Activated naive CD4-positive, alpha-beta T cell treated with anti-CD3 and anti-CD28 coated beads, Interleukin-2, amount 50 U/mL, for 24 hours (primary cell): Measurements from ENCODE around the gene OR2A12.

Experiments used
- H3K27ac Mint-ChIP-seq: one replicate; pipeline ENCODE4 v1.8.0; 2021; ENCODE audit warnings: mild to moderate bottlenecking, mixed read lengths
- H3K27me3 Mint-ChIP-seq: one replicate; pipeline ENCODE4 v1.8.0; 2021; ENCODE audit warnings: mixed read lengths
- H3K36me3 Mint-ChIP-seq: one replicate; pipeline ENCODE4 v1.8.0; 2021; ENCODE audit warnings: mixed read lengths
- H3K4me1 Mint-ChIP-seq: one replicate; pipeline ENCODE4 v1.8.0; 2021; ENCODE audit warnings: mixed read lengths
- H3K4me3 Mint-ChIP-seq: one replicate; pipeline ENCODE4 v1.8.0; 2021; ENCODE audit warnings: mild to moderate bottlenecking, mixed read lengths
- H3K9me3 Mint-ChIP-seq: one replicate; pipeline ENCODE4 v1.8.0; 2021; ENCODE audit warnings: mixed read lengths

Gene OR2A12

DNA sequence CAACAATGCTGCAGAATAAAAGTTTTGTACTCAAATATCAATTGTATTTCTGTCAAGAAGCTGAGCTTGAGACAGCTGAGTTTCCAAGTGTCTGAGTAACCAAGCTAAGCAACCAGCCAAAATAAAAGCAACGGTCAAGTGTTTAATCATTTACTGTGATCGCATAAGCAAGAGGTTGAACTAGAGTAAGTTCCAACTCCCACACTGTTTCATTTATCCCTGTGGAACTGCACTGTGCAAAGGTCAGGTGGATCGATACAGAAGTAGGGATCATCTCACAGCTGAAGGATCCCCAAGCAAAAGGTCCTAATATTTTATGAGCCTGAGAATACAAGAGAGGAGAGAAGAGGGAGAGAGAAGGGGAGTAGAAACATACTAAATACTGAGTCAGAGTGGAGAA is 58.3 kb downstream of the OR2A12 start:
- no peak overlapping the region for H3K27ac Mint-ChIP-seq
- peaks cover 29% of the 10 kb centered on the region for H3K9me3 Mint-ChIP-seq
- H3K4me1 Mint-ChIP-seq, result no peaks in the 10 kb centered on the region
- H3K36me3 Mint-ChIP-seq, result peaks cover 8% of the 10 kb centered on the region
- H3K27me3 Mint-ChIP-seq, result peaks cover 1% of the 10 kb centered on the region
- no peak overlapping the region for H3K4me3 Mint-ChIP-seq

DNA sequence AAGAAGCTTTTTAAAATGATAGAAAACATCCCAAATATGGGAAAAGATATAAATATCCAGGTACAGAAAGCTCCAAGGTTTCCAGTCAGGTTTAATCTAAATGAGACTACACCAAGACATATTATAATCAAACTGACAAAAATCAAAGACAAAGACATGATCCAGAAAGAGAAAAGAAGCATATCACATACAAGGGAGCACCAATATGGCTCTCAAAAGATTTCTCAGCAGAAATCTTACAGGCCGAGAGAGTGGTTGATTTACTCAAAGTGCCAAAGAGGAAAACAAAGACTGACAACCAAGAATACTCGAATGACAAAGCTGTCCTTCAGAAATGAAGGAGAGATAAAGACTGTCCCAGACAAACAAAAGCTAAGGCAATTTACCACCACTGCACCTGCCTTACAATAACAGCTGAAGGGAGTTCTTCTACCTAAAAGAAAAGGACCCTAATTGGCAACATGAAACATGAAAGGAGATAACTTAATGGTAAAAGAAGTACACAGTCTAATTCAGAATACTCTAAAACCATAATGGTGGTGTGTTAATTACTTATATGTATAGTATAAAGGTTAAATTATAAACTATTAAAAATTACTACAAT is 62.2 kb downstream of the OR2A12 start:
- Mint-ChIP-seq H3K4me1 (no peaks in the 10 kb centered on the region), H3K36me3 (peaks cover 10% of the 10 kb centered on the region), H3K27ac (no peak overlapping the region), H3K9me3 (peaks cover 43% of the 10 kb centered on the region), H3K27me3 (peaks cover 5% of the 10 kb centered on the region), H3K4me3 (no peak overlapping the region)
